GM12878 (cell line): ENCODE measurements around the gene SLC46A2. TPM values are rescaled to one million over a fixed set of nuclear protein-coding genes. Genes with fewer than 3 reads are reported as not detected.
A peak's percentile ranks its signal among the peaks of the same experiment; 100 is the strongest.

Source experiments
- BCLAF1 ChIP-seq: fragments of 450-650 bp; IDR thresholded peaks from 2 replicates; pipeline ENCODE4 v1.6.1; 2017; ENCODE audit warnings: antibody characterized with exemption, mild to moderate bottlenecking, moderate library complexity
- BHLHE40 ChIP-seq, 2 experiments: fragments of 450-650 bp in 1 of 2; IDR thresholded peaks; 2 replicates each; pipeline ENCODE4 v1.6.1; 2011 to 2017; ENCODE audit warnings: low read depth in 2 of 2, borderline replicate concordance in 1 of 2, improper control_type of control experiment in 1 of 2, low read length in 1 of 2, mild to moderate bottlenecking in 1 of 2
- E2F4 ChIP-seq: IDR thresholded peaks from 2 replicates; pipeline ENCODE4 v1.6.1; 2012; ENCODE audit warnings: low read depth, low read length, improper control_type of control experiment
- FOXM1 ChIP-seq: IDR thresholded peaks from 2 replicates; pipeline ENCODE4 v1.6.1; 2012; ENCODE audit warnings: low read depth, mild to moderate bottlenecking, inconsistent platforms, low read length, moderate library complexity
- GABPA ChIP-seq: IDR thresholded peaks from 2 replicates; pipeline ENCODE4 v1.6.1; 2014; ENCODE audit warnings: antibody characterized with exemption, low read depth, mild to moderate bottlenecking, inconsistent platforms
- HCFC1 ChIP-seq: fragments of 150-350 bp; IDR thresholded peaks from 2 replicates; pipeline ENCODE4 v1.6.1; 2014; ENCODE audit warnings: low read length
- KLF5 ChIP-seq: fragments of 450-650 bp; IDR thresholded peaks from 2 replicates; pipeline ENCODE4 v1.6.1; 2014; ENCODE audit warnings: mild to moderate bottlenecking; ENCODE audit not compliant: partially characterized antibody
- NFYB ChIP-seq: IDR thresholded peaks from 2 replicates; pipeline ENCODE4 v1.6.1; 2011; ENCODE audit warnings: low read depth, mild to moderate bottlenecking, low read length, improper control_type of control experiment, moderate library complexity; ENCODE audit not compliant: insufficient read depth
- YY1 ChIP-seq: IDR thresholded peaks from 2 replicates; pipeline ENCODE4 v1.6.1; 2011; ENCODE audit warnings: low read depth, mild to moderate bottlenecking, low read length
- ZNF592 ChIP-seq: fragments of 450-650 bp; IDR thresholded peaks from 2 replicates; pipeline ENCODE4 v1.6.1; 2017; ENCODE audit warnings: mild to moderate bottlenecking, moderate library complexity
- polyA plus RNA-seq, 11 experiments: library from polyadenylated mRNA; depleted of rRNA in 4 of 11; unstranded in 6 of 11; stranded (reverse) in 5 of 11; fragments of >200 nt; fragmentation: Nextera tagmentation in 4 of 11; fragmentation: Illumina TruSeq in 1 of 11; extraction: Ambion mirVana in 4 of 11; extraction: Trizol in 1 of 11; gene quantifications; 1 replicate in 1 of 11; 2 replicates in 10 of 11; pipeline versions ENCODE4 v1.2.1 to v1.2.3, GENCODE V29; 2011 to 2016; ENCODE audit warnings: inconsistent platforms in 2 of 11, missing spikeins in 2 of 11, low read depth in 1 of 11
- total RNA-seq, 4 experiments: library from RNA; depleted of rRNA in 3 of 4; stranded (reverse); fragments of >200 nt in 3 of 4; fragmentation: Illumina TruSeq in 1 of 4; extraction: Trizol in 1 of 4; gene quantifications; 2 replicates each; pipeline versions ENCODE4 v1.2.1 to v1.2.3, GENCODE V29; 2013 to 2021
- TF ChIP-seq, protein P1 (sequence below): IDR thresholded peaks from 2 replicates; pipeline ENCODE4 v1.6.1; 2011; ENCODE audit warnings: low read depth, mild to moderate bottlenecking, low read length, moderate library complexity, borderline replicate concordance; ENCODE audit errors: extremely low read depth
- TF ChIP-seq, protein P2 (sequence below): IDR thresholded peaks from 2 replicates; pipeline ENCODE4 v1.6.1; 2011; ENCODE audit warnings: mild to moderate bottlenecking, low read depth, low read length, moderate library complexity; ENCODE audit not compliant: insufficient replicate concordance
- TF ChIP-seq, protein P3 (sequence below): IDR thresholded peaks from 2 replicates; pipeline ENCODE4 v1.6.1; 2011; ENCODE audit warnings: borderline replicate concordance, low read depth, mild to moderate bottlenecking, moderate library complexity, mixed read lengths, low read length; ENCODE audit not compliant: insufficient read depth; ENCODE audit errors: extremely low read length
- TF ChIP-seq, protein P4 (sequence below): fragments of 450-650 bp; IDR thresholded peaks from 2 replicates; pipeline ENCODE4 v1.6.1; 2017; ENCODE audit warnings: mild to moderate bottlenecking

SLC46A2 gene
- total and polyA plus RNA-seq, 10 of the 15 experiments (the other 5 are each of a cell fraction or from before 2014, with no cell fraction given), result not detected

- TF ChIP-seq ZNF592 (no peak), BCLAF1 (no peak), NFYB (no peak), KLF5 (no peak), YY1 (peak; percentile 86), FOXM1 (peak; percentile 56; the same call in 1 of the 2 replicates), BHLHE40 (IDR thresholded peaks at IDR 0.05; ENCODE audit: borderline replicate concordance in 1 of 2, low read depth in 2 of 2, low read length in 1 of 2) (peak in 1 of 2 experiments; percentile 47; a peak in 1 of 4 replicates), HCFC1 (no peak), GABPA (no peak), E2F4 (no peak)
- TF ChIP-seq, protein P1, sequence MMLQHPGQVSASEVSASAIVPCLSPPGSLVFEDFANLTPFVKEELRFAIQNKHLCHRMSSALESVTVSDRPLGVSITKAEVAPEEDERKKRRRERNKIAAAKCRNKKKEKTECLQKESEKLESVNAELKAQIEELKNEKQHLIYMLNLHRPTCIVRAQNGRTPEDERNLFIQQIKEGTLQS, result no peak
- TF ChIP-seq, protein P2, sequence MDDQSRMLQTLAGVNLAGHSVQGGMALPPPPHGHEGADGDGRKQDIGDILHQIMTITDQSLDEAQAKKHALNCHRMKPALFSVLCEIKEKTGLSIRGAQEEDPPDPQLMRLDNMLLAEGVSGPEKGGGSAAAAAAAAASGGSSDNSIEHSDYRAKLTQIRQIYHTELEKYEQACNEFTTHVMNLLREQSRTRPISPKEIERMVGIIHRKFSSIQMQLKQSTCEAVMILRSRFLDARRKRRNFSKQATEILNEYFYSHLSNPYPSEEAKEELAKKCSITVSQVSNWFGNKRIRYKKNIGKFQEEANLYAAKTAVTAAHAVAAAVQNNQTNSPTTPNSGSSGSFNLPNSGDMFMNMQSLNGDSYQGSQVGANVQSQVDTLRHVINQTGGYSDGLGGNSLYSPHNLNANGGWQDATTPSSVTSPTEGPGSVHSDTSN, result no peak
- TF ChIP-seq, protein P3, sequence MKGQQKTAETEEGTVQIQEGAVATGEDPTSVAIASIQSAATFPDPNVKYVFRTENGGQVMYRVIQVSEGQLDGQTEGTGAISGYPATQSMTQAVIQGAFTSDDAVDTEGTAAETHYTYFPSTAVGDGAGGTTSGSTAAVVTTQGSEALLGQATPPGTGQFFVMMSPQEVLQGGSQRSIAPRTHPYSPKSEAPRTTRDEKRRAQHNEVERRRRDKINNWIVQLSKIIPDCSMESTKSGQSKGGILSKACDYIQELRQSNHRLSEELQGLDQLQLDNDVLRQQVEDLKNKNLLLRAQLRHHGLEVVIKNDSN, result no peak
- TF ChIP-seq, protein P4, sequence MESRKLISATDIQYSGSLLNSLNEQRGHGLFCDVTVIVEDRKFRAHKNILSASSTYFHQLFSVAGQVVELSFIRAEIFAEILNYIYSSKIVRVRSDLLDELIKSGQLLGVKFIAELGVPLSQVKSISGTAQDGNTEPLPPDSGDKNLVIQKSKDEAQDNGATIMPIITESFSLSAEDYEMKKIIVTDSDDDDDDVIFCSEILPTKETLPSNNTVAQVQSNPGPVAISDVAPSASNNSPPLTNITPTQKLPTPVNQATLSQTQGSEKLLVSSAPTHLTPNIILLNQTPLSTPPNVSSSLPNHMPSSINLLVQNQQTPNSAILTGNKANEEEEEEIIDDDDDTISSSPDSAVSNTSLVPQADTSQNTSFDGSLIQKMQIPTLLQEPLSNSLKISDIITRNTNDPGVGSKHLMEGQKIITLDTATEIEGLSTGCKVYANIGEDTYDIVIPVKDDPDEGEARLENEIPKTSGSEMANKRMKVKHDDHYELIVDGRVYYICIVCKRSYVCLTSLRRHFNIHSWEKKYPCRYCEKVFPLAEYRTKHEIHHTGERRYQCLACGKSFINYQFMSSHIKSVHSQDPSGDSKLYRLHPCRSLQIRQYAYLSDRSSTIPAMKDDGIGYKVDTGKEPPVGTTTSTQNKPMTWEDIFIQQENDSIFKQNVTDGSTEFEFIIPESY, result no peak
These were observed 45.7 kb downstream of the SLC46A2 start (continued) for GRCh38 chr9:112844771-112845542.
